ENCODE data around the gene LNP1.
"Not testable (repeated sequence)": the region's sequence is repeated elsewhere in the genome, so short reads cannot be mapped to it uniquely, and the experiment has no call there.

The LNP1 gene

DNA sequence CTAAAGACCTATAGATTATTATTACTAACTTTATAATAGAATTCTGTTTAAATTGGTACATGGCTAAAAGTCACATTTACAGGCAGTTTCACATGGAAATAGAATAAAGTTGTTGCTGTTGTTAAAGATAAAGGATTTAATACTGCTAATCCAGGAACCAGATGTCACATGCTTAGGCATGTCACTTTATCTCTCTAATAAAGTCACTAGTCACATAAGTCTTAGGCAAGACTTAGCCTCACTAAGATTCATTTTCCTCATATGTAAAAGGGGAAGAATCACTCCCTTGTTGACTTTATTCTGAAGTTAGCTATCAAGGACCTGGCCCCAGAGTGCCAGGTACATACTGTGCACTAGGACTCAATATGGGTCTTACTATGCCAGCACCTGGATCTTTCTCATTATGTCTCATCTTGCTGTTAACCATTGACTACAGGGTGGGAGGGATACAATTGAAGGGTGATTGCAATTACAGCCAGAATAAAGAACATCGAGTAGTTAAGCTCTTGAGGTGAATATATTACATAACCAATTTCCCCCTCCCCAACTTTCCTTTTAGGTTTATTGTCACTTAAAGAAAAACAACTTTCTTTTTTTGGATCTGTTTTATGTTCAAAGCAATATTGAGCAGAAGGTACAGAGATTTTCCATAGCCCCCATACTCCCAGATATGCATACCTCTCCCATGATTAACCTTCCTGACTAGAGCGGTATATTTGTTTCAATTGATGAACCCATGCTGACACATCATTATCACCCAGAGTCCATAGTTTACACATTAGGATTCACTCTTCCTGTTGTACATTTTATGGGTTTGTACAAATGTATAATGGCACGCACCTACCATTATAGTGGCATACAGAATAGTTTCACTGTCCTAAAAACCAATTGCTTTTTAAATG lies 36.6 kb downstream of the LNP1 start:
- no peak for DNase-seq

DNA sequence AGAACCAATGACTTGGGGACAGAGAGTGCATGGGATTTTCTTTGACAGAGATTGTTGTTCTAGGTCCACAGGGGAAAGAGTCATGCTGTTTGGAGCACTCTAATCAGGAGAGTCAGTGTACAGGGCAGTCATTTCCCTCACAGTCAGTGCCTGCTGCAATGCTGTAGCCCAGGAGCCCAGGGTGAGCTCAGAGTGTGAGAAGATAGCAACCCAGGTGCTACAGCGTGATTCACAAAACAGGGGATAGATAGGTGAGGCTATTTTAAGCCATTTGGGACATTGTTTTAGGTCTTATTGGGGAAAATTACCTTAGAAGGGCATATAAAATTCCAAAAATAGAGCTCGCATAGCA lies 37.3 kb downstream of the LNP1 start:
- DNase-seq: no peak

DNA sequence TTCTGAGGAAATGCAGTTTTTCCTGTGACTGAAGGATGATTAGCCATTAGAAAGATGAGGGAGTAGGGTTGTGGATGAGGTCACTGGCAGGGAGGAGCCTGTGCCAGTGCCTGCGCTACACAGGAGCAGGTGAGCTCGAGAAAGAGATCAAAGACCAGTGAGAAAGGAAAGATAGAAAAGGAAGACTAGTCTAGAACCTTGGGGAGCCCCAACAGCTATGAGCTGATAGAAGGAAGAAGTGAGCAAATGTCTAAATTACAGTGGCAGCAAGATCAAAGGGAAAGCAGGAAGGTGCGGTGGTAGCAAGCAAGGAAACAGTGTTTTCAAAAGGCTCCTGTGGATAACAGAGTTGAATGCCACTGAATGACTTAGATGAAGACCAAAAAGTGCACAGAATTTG lies 39.6 kb downstream of the LNP1 start:
- no peak for DNase-seq

- no peak for DNase-seq
These were observed 42.4 kb downstream of the LNP1 start for GRCh38 chr3:100443690-100444089.

GRCh38 chr3:100447067-100447466 lies 45.7 kb downstream of the LNP1 start:
- DNase-seq: not testable (repeated sequence)

DNA sequence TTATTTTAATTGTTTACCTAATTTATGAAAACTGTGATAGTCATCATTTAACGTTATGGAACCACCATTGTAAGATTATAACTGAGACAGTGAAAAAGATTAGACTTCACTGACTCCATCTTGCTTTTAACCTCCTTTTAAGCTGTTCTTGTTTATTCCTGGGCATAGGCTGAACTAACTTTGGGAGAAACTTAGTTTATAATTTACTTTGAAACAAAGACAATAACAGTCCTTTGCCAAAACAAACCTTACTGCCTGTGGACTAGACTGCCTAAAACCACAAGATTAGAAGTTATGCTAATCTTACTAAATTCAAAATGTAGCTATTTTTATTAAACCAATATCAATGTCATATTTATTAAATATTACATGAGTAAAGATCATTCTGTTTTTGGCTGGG lies 46.7 kb downstream of the LNP1 start:
- no peak for DNase-seq

- DNase-seq: no peak
These were observed 47.9 kb downstream of the LNP1 start for GRCh38 chr3:100449214-100449613.

DNA sequence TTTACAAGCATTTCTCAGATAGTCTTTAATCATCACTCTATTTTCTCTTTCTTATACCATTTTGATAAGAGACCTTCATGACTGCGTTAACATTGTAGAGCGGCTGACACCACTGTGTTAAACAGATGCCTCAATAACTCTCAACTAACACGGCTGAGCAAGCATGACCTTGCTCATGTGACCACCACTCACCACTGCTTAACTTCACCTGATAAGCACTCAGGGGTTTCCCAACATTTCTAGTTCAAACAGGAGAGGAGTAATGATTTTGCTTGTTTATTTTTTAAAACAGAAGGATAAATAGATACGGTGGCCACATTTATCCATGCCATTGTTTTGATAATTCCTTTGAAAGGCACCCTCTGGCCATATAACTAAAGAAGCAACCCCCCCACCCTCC lies 53.3 kb downstream of the LNP1 start:
- DNase-seq: no peak

DNA sequence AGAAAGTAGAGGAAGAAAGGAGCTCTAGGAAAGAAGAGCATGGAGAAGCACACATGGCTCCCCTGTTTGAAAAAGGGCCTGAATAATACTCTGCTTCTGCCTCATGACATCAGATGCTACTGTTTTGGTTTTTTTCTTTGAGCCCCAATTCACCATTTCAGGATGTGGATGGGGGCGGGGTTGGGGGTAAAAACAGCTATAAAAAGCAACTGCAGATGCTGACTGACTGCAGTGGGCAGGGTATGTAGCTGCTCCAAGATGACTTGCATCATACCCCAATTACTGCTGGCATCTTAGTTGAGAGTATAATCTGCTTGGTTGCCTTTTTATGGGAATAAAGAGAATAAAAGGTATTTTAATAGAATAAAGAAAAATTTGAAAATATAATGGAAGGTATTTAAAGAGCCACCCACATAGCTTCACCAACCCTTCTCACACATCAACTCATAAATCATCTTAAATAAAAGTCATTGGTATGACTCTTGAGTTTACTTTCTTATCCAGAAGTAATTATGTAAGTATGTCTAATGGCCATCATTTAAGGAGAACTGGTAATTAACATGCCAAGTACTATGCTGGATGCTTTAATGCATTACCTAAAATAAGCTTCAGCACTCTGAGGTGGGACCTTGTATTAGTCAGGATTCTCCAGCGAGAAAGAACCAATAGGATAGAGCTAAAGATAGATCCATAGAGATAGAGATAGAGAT lies 54.7 kb downstream of the LNP1 start:
- DNase-seq: no peak

- no peak for DNase-seq
These were observed 55.4 kb downstream of the LNP1 start for GRCh38 chr3:100456745-100457144.

DNA sequence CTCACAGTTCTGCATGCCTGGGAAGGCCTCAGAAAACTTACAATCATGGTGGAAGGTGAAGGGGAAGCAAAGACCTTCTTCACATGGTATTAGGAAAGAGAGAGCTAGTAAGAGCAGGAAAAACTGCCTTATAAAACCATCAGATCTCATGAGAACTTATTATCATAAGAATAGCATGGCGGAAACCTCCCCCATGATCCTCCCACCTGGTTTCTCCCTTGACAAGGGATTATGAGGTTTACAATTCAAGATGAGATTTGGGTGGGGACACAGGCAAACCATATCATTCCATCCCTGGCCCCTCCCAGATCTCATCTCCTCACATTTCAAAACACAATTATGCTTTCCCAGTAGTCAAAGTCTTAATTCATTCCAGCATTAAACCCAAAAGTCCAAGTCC lies 56.5 kb downstream of the LNP1 start:
- DNase-seq: no peak

DNA sequence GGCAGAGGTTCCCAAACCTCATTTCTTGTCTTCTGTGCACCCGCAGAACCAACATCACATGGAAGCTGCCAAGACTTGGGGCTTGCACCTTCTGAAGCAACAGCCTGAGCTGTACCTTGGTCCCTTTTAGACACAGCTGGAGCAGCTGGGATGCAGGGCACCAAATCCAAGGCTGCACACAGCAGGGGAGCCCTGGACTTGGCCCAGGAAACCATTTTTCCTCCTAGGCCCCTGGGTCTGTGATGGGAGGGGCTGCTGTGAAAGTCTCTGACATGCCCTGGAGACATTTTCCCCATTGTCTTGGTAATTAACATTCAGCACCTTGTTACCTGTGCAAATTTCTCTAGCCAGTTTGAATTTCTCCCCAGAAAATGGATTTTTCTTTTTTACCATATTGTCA lies 57.5 kb downstream of the LNP1 start:
- no peak for DNase-seq

DNA sequence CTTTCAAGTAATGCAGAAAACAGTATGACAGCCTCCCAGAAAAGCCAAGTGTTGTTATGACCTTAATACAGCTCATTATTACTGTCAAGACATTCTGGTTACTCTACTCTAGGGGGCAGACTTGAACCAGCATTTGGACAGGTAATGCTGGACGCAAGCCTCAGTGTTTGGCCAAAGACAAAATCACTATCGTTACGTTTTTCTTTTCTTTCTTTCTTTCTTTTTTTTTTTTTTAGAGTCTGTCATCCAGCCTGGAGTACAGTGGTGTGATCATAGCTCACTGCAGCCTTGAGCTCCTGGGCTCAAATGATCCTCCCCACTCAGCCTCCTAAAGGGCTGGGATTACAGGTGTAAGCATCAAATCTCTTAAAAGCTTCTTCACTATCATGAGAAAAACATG lies 61.7 kb downstream of the LNP1 start:
- no peak for DNase-seq

GRCh38 chr3:100463646-100464155 lies 62.4 kb downstream of the LNP1 start:
- DNase-seq: no peak

- DNase-seq: no peak
These were observed 64.8 kb downstream of the LNP1 start for GRCh38 chr3:100465892-100466777.

DNA sequence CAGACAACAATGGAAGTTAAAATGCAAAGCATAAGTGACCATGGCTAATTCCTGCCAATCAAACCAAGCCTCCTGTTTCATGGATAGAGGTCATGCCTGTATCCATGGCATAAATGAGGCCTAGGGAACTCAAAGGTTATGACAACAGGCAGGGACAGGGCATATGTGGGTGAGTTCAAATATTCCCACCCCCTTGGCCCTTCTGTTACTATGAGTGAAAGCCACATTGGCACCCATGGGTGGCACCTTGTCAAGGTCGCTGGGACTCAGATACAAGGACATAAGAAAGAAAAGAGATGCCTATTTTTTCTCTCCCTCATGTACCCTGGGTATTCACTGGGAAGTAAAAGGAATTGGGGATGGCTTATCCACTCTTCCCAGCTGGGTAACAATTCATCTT lies 65.8 kb downstream of the LNP1 start:
- no peak for DNase-seq

DNA sequence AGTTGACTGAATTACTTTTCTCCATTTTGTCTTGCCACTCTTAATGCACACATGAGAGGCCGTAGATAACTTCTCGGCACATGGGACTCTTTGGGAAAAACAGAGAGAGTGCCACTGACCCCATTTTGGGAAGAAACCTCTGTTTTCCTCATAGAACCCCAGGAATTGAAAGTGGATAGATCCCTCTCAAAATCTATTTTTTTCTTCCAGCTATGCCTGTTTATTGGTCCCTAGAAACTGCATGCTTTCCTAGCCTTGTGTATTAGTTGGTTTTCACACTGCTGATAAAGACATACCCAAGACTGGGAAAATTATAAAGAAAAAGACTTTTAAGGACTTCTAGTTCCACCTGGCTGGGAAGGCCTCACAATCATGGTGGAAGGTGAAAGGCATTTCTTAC lies 67.3 kb downstream of the LNP1 start:
- no peak for DNase-seq

DNA sequence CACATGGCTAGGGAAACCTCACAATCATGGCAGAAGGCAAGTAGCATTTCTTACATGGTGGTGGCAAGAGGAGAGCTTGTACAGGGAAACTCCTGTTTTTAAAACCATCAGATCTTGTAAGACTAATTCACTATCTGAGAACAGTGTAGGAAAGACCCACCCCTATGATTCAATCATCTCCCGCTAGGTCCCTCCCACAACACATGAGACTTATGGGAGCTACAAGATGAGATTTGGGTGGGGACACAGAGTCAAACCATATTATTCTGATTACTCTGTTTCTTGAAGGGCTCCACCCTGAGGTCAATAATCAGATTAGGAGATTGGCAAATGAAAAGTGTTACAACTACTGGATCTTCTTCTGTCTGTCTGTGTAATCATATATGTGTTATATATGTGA lies 69.6 kb downstream of the LNP1 start:
- DNase-seq: no peak

DNA sequence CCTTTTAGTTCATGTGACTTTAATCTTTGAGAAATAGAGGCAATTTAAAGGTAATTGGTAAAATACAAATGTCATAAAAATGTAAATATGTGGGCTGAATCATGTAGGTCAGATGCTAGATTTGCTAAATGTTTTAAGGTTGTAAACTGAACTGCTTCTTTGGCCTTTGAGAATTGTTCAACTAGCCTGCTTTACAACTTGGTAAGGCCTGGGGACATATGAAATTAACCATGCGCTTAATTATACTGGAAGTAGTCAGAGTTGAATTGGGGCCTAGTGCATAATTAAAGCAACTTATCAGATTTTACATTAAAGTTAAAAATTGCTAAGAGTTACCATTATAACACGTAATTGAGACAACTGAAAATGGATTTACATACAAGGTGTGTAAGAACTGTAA lies 70.1 kb downstream of the LNP1 start:
- DNase-seq: no peak

GRCh38 chr3:100477851-100478360 lies 76.6 kb downstream of the LNP1 start:
- not testable (repeated sequence) for DNase-seq

DNA sequence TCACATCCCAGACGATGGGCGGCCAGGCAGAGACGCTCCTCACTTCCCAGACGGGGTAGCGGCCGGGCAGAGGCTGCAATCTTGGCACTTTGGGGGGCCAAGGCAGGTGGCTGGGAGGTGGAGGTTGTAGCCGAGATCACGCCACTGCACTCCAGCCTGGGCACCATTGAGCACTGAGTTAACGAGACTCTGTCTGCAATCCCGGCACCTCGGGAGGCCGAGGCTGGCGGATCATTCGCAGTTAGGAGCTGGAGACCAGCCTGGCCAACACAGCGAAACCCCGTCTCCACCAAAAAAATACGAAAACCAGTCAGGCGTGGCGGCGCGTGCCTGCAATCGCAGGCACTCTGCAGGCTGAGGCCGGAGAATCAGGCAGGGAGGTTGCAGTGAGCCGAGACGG lies 77.2 kb downstream of the LNP1 start:
- DNase-seq: not testable (repeated sequence)

- no peak for DNase-seq
These were observed 78.7 kb downstream of the LNP1 start for GRCh38 chr3:100480081-100480480.

- no peak for DNase-seq
These were observed 80.8 kb downstream of the LNP1 start for GRCh38 chr3:100482176-100482575.

Measured in T1000 (cell line).